ENCODE measurements around the gene NPY4R. TPM values are rescaled to one million over a fixed set of nuclear protein-coding genes. Genes with fewer than 3 reads are reported as not detected.
"Not testable (repeated sequence)": the region's sequence is repeated elsewhere in the genome, so short reads cannot be mapped to it uniquely, and the experiment has no call there.

The NPY4R gene
- not detected for total RNA-seq
- long read RNA-seq = 0 reads

DNA sequence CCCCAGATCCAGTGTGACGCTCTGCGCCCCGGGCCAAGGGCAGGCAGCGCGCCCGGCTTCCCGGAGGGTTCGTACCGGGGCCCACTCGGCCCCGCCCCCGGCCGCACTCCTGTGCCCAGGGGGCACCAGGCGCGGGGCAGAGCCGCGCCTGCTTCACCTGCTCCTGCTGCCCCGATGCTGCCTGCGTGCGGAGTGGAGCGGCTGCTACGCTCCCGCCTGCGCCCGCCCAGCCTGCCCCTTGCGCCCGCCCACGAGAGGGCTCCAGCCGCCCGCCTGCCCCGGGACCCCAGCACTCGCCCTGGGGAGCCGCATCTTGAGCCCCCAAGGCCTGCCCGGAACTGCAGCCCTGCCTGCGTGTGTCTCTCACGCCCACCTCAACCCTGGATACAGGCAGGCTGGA is at the start of gene NPY4R:
TSS of gene NPY4R (minus strand) at position 194 of the 400 bp plus-strand sequence. CDS start 3,323 bp downstream, outside the sequence.
- DNase-seq (ENCODE audit: low spot score) = peak; percentile 14

DNA sequence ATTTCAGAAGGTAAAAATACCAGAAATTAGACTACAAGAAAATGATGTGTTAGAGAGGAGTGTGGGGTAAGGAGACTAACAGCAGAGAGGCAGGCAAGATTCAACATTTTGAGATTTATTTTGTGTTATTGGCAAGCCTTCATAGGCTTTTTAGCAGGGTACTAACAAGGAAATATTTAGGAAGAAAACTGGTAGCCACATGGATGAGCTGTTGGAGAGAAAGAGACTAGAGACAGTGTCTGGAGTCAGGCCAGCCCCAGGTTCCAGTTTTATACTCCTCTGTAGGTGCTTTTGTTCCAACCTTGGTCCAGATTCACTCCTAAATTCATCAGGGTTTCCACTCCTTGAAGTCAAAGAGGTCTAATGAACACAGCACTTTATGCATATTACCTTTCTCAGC is 49.6 kb upstream of the NPY4R start:
- no peak for DNase-seq (ENCODE audit: low spot score)

- DNase-seq (ENCODE audit: low spot score) = no peak
Observed at GRCh38 chr10:46514899-46515298, 49.1 kb upstream of the NPY4R start.

DNA sequence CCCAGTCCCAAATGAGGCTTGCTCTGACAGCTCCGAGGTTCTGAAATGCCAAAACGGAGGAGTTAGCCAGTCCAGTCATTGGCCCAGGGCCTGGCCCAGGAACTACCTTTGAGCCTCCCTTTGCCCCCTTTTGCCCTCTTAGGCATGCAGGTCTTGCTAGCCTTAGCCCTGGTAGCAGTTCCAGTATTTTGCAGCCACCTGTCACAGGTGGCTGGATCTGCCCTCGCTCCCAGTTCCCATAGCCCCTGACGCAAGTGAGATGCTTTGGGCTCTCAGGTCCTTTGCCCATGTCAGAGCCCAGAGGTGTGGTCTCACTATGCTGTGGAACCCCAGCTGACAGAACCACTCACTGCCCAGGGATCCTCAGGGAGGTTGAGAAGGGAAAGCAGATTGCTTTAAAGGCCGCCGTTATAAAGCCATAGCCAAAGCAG is 48.7 kb upstream of the NPY4R start:
- DNase-seq (ENCODE audit: low spot score) = no peak

DNA sequence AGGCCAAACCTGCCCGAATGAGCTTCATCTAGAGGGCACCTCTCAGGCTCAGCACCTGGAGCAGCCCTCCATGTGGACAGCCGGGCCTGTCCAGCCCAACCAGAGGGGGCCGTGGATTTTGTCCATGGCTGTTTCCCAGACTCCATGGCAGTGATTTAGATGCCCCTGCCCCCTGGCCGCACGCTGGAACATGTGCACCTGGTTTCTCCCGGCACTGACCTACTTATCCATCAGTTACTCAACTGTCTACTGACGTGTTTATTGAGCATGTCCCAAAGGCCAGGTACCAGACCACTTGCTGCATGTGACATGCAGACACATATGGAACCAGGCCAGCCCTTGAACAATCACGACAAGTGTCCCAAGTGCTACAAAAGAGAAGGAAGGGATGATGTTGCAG is 47.6 kb upstream of the NPY4R start:
- DNase-seq (ENCODE audit: low spot score) = not testable (repeated sequence)

- not testable (repeated sequence) for DNase-seq (ENCODE audit: low spot score)
Observed at GRCh38 chr10:46512725-46513124, 47.0 kb upstream of the NPY4R start.

DNA sequence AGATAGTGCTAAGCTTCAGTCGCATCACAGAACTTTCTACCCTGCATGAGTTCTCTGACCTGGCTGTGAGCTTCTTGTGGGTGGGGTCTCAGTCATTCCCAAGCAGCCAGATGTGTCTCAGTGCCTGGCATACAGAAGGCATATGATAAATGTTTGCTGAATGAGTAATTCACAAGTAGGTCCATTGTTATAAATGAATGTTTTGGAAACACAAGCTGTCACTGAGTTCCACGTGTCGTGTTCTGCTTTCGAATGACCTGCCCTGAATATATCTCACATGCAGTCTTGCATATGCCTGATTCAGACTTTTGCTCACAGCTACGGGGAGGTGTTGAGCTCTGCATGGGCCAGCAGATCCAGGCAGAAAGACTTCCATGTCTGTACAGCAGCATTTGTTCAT is 46.2 kb upstream of the NPY4R start:
- not testable (repeated sequence) for DNase-seq (ENCODE audit: low spot score)

- not testable (repeated sequence) for DNase-seq (ENCODE audit: low spot score)
Observed at GRCh38 chr10:46499990-46500389, 34.2 kb upstream of the NPY4R start.

- peak; percentile 45 for DNase-seq (ENCODE audit: low spot score)
Observed at GRCh38 chr10:46498985-46499703, 33.4 kb upstream of the NPY4R start.

DNA sequence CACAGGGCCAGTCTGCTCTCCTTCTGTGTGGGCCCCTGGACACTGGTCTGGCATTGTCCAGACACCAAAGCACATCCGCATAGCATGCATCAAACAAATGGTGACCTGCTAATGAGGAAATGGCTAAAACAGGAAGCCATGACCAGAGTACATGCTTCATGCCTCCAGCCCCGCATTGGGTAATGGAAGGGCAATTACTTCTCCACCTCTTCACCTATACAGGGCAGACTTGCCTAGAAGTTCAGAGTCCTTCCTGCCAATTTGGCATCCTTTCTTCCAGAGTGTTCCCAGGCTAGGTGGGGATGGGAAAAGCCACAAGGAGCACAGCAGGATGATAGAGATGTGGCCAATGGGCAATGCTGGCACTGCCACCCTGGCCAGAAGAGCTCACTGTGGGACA is 32.1 kb upstream of the NPY4R start:
- DNase-seq (ENCODE audit: low spot score) = not testable (repeated sequence)

DNA sequence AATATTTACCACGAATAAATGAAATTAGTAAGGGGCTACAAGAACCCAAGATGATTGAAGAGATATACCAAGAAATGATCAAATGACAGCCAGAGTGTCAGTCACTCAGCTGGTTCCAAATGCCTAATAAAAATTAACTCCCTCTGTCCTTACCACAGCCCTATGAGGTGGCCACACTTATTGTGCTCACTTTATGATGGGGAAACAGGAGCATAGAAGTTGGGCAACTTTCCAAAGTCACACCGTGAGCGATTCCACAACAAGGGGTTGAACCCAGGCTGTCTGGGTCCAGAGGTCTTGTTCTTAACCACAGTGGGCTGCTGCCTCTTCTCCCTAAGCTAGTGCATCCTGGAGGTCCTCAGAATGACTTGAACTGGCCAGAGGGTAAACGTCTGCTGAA is 31.6 kb upstream of the NPY4R start:
- DNase-seq (ENCODE audit: low spot score) = not testable (repeated sequence)

- not testable (repeated sequence) for DNase-seq (ENCODE audit: low spot score)
Observed at GRCh38 chr10:46491364-46492114, 25.8 kb upstream of the NPY4R start.

DNA sequence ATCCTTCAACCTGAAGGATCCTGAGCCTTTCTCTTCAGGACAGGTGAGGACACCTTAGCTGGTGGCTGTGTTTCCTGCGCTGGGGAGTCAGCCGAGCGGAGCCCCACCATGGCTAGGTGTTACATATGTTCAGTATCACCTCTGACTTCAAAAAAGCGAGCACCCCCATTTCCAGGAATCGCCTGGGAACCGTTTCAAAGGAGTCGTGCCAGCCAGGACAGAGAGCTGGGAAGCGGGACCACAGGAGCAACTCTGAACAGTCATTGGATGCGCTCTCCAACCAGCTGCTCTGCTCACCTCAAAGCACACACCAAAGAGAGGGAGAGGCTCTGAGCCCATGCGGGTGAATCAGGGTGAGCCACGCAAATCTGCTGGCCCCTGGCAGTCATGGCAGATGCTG is 24.5 kb upstream of the NPY4R start:
- peak; percentile 24 for DNase-seq (ENCODE audit: low spot score)

- not testable (repeated sequence) for DNase-seq (ENCODE audit: low spot score)
Observed at GRCh38 chr10:46486459-46486858, 20.7 kb upstream of the NPY4R start.

DNA sequence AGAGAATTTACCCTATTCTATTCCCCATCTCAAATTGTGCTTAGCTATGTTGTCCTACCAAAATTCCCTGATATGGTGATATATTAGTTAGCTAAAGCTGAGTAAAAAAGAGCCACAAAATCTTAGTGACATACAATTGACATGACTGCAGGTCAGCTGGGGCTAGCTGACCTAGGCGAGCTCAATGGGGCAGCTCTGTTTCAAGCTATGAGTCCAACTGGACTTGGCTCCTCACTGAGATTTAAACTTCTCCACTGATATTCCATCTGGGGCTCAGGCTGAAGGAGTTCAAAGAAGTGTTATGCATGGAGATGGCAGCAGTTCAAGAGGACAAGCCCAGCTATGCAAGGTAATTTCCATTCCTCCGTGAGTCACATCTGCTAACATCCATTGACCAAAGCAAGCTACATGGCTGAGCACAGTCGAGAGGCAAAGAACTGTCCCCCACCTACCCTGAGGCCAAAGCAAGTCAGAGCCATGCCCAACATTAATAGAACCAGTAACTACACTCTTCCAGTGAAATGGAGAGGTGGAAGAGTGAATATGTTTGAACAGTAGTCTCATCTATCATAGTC is 9.1 kb upstream of the NPY4R start:
- DNase-seq (ENCODE audit: low spot score) = not testable (repeated sequence)

DNA sequence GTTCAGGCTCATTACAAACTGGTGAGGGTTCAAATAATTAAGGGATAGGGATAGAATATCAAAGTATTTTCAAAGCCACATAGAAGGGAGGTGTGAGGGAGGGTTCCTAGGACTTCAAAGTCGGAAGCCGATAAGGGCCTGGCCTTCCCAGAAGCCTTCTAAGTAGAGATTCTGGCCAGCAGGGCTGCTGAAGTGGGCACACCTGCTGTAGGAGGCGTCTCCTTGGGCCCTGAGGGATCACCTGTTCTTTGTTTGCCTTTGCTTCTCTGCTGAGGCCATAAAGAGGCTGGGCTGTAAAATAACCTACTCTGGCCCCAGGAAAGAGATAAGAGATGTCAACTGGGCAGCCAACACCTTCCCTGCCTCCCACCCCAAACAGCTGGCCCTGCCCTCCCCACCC is 8.0 kb upstream of the NPY4R start:
- peak; percentile 51 for DNase-seq (ENCODE audit: low spot score)

GRCh38 chr10:46470134-46470533 is 4.4 kb upstream of the NPY4R start:
- not testable (repeated sequence) for DNase-seq (ENCODE audit: low spot score)

GRCh38 chr10:46468119-46468809 is 2.5 kb upstream of the NPY4R start:
- not testable (repeated sequence) for DNase-seq (ENCODE audit: low spot score)

GRCh38 chr10:46463608-46464007 is 2.1 kb downstream of the NPY4R start:
- DNase-seq (ENCODE audit: low spot score) = not testable (repeated sequence)

- DNase-seq (ENCODE audit: low spot score) = peak; percentile 28
Observed at GRCh38 chr10:46462276-46462675, 3.5 kb downstream of the NPY4R start.

GRCh38 chr10:46459579-46459978 is 6.2 kb downstream of the NPY4R start:
- not testable (repeated sequence) for DNase-seq (ENCODE audit: low spot score)
